PFSK-1 (cell line): ENCODE results near the gene POLR3H.

Experiments used
- FOXP2 ChIP-seq: optimal IDR thresholded peaks from 2 replicates; pipeline ENCODE3; 2011; ENCODE audit warnings: borderline replicate concordance, control low read depth, inconsistent platforms; ENCODE audit not compliant: insufficient read depth; ENCODE audit errors: extremely low read length, extremely low read depth
- POLR2AphosphoS5 ChIP-seq: IDR thresholded peaks from 2 replicates; pipeline ENCODE4 v1.6.1; 2012; ENCODE audit warnings: low read depth, mild to moderate bottlenecking, control low read depth, low read length, moderate library complexity
- REST ChIP-seq, 2 experiments: IDR thresholded peaks; 2 replicates each; pipeline versions ENCODE4 v1.6.1 to v1.8.0; 2011 to 2012; ENCODE audit warnings: low read depth in 2 of 2, low read length in 2 of 2, control low read depth in 1 of 2, inconsistent platforms in 1 of 2, mild to moderate bottlenecking in 1 of 2, moderate library complexity in 1 of 2; ENCODE audit not compliant: insufficient read depth in 1 of 2
- SIN3A ChIP-seq: IDR thresholded peaks from 2 replicates; pipeline ENCODE4 v1.6.1; 2012; ENCODE audit warnings: mild to moderate bottlenecking, low read length, moderate library complexity, borderline replicate concordance; ENCODE audit not compliant: insufficient read depth
- TAF1 ChIP-seq: IDR thresholded peaks from 2 replicates; pipeline ENCODE4 v1.6.1; 2012; ENCODE audit warnings: low read length, control low read depth, borderline replicate concordance; ENCODE audit not compliant: insufficient read depth

Gene POLR3H

GRCh38 chr22:41478891-41479521 is 65.3 kb downstream of the POLR3H start:
- TF ChIP-seq POLR2AphosphoS5 (no peak), REST (IDR thresholded peaks at IDR 0.05; ENCODE audit: insufficient read depth in 1 of 2, low read depth in 2 of 2, low read length in 2 of 2) (no peak), TAF1 (no peak), FOXP2 (no peak), SIN3A (no peak)

GRCh38 chr22:41478473-41478872 is 65.8 kb downstream of the POLR3H start:
- TF ChIP-seq FOXP2 (no peak), REST (IDR thresholded peaks at IDR 0.05; ENCODE audit: insufficient read depth in 1 of 2, low read depth in 2 of 2, low read length in 2 of 2) (no peak), SIN3A (no peak), POLR2AphosphoS5 (no peak), TAF1 (no peak)
